HG03159 (cell line): ENCODE results near the gene PHLDB1.
"Not testable (repeated sequence)": the region's sequence is repeated elsewhere in the genome, so short reads cannot be mapped to it uniquely, and the experiment has no call there.

ENCODE experiments used
- ATAC-seq: cut with Tn5 transposase; IDR thresholded peaks from one replicate; pipeline ENCODE4 v1.9.1; 2021; ENCODE audit warnings: mild to moderate bottlenecking, moderate library complexity; ENCODE audit not compliant: unreplicated experiment

Gene PHLDB1

DNA sequence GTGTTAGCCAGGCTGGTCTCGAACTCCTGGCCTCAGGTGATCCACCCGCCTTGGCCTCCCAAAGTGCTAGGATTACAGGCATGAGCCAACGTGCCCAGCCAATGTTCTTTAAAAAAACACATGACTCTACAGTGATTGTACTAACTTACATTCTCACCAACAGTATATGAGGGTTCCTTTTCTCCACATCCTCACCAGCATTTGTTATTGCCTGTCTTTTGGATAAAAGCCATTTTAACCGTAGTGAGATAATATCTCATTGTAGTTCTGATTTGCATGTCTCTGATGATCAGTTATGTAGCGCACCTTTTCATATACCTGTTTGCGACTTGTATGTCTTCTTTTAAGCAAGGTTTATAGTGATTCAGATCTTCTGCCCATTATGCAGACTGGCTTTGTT is 75.5 kb downstream of the PHLDB1 start:
- ATAC-seq = not testable (repeated sequence)

DNA sequence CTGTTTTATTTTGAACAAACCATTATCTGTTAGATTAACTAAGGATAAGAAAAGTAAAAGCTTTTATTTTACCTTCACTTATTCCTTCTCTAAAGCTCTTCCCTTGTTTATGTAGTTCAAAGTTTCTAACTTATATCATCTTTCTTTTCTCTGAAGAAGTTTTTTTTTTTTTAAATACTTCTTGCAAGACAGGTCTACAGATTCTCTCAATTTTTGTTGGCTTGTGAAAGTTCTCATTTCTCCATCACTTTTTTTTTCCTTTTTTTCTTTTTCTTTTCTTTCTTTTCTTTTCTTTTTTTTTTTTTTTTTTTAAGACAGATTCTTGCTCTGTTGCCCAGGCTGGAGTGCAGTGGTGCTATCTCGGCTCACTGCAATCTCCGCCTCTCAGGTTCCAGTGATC is 76.8 kb downstream of the PHLDB1 start:
- no peak for ATAC-seq

DNA sequence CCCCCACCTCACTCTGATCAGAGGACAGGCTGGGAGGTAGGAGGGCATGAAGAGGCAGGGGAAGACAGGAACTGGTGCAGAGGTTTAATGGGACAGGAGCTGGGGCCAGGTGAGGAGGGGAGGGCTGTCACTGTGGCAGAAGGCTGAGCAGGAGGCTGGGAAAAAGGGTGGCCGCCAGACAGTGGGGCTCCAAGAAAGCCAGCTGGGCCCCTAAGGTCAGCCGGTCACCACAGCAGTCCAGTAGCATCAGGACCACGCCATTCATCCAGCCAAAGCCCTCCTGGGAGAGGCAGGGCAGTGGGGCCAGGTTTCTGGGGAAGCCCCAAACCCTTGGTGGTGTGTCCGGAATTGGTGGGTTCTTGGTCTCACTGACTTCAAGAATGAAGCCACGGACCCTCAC is 80.5 kb downstream of the PHLDB1 start:
- ATAC-seq = no peak

DNA sequence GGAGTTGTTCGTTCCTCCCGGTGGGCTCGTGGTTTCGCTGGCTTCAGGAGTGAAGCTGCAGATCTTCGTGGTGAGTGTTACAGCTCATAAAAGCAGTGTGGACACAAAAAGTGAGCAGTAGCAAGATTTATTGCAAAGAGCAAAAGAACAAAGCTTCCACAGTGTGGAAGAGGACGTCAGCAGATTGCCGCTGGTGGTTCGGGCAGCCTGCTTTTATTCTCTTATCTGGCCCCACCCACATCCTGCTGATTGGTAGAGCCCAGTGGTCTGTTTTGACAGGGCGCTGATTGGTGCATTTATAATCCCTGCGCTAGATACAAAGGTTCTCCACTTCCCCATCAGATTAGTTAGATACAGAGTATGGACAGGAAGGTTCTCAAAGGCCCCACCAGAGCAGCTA is 80.9 kb downstream of the PHLDB1 start:
- not testable (repeated sequence) for ATAC-seq

DNA sequence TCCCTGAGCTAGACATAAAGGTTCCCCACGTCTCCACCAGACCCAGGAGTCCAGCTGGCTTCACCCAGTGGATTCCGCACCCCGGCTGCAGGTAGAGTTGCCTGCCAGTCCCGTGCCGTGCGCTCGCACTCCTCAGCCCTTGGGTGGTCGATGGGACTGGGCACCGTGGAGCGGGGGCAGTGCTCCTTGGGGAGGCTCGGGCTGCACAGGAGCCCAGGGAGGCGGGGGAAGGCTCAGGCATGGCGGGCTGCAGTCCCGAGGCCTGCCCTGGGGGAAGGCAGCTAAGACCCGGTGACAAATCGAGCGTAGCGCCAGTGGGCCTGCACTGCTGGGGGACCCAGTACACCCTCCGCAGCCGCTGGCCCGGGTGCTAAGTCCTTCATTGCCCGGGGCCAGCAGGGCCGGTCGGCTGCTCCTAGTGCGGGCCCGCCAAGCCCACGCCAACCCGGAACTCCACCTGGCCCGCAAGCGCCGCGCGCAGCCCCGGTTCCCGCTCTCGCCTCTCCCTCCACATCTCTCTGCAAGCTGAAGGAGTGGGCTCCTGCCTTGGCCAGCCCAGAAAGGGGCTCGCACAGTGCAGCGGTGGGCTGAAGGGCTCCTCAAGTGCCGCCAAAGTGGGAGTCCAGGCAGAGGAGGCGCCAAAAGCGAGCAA is 81.6 kb downstream of the PHLDB1 start:
- no peak for ATAC-seq

DNA sequence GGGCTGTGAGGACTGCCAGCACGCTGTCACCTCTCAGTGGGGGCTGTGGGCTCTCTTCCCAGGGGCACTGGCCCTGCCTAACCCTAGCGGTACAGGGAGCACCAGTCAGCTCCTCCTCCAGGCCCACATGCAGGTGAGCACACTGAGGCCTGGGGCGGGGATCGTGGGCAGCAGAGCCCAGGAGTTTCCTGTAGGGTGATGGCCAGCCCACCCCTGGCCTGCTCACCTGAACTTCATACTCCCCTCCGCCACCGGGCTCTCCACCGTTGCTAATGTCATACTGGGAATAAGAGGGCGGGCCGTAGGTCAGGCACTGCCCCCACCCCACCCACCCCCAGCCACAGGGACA is 82.1 kb downstream of the PHLDB1 start:
- ATAC-seq = peak; percentile 8

DNA sequence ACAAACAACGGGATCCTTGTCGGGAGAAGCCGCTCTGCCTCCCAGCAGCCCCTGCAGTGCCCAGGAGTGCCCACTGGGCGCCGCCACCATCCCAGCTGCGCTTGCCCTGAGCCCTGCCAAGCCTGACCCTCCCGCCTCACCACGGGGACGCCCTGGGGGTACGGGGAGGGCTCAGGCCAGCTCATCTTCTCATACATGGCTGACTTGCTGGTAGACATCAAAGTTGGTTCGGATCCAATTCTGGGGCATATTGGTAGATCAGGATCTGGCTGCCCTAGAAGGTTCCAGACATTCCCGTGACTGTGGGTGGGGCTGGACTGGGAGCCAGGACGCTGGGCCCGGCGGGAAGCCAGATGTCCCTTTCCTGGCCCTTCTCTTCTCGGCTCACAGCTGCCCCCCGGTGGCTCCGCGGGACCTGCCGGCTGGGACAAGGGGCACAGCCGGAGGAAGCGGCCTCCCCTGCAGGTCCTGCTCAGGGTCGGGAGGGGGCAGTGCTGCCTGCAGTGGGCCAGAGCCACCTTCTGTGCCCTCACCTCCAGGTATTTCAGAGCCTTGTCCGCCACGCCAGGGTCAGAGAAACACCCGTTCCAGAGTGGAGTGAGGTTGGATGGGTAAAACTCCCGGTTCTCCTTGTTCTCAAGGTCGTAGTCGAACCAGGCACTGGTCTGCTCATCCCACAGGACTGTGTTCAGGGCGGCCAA is 82.6 kb downstream of the PHLDB1 start:
- peak; percentile 69 for ATAC-seq

DNA sequence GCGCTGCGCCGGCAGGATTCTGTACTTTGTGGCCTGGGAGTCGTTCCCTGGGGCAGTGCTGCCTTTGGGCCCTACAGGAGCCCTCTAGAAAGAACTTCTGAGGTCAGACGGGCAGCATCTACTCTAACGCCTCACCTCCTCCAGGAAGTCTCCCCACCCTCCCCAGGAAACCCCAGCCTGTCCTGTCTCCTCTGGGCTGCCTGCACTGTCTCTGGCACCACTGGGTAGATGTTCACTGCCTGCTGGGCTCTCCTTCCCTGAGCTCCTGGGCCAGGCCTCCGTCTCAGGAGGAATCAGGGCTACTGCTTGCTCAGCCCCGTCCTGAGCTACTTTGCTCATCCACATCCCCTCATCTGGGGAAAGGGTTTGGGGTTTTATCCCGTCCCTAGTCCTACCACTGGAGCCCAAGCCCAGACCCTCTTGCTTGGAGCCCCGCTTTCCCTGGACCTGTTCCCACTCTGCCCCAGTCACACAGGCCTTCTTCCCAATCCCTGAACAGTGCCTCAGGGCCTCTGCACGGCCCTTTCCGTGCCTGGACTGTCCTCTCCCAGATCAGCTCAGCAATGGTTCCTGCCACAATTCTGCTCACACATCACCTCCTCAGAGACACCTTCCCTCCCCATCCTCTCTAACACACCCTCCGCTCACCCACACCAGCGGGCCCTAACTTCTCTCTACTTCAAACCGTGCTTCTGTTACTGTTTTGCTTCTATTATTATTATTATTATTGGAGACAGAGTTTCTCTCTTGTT is 83.3 kb downstream of the PHLDB1 start:
- ATAC-seq = no peak

DNA sequence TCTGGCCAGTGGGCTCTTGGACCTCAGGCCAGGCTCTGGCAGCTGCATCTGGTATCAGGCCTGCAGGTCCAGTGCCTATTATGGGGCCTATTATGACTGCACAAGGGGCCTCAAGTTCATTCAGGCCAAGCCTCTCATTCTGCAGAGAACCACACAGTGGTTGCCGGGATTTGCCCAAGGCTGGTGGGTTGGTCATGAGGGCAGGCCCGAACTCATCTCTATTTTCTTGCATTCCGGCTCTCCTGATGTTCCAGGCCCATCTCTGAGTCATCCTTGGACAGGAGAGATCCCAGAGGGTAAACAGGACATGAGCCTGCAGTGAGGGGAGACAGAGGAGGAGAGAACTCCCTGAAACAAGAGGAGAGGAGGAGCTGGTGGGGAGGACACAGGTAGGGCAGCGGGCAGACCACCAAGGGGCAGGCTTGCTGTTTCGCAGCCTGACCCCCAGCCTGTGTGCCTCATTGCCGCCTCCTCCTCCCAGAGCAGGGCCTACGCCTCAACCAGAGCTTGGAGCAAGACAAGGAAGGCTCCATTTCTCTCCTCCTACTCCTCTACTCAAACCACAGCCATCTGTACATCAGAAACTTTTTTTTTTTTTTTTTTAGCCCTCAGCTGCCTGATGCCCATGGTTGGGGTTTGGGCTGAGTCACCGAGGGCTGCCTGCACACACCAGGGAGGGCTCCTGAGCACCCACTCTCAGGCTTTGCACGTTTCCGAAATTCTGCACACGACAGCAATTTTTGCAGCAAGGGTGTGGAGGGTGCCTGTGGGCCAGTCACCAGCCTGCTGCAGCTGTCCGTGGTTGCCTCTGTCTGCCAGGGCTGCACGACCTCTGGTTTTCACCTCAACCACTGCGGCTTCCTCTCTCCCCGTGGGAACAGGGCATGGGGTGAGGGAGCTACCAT is 84.8 kb downstream of the PHLDB1 start:
- ATAC-seq = no peak

DNA sequence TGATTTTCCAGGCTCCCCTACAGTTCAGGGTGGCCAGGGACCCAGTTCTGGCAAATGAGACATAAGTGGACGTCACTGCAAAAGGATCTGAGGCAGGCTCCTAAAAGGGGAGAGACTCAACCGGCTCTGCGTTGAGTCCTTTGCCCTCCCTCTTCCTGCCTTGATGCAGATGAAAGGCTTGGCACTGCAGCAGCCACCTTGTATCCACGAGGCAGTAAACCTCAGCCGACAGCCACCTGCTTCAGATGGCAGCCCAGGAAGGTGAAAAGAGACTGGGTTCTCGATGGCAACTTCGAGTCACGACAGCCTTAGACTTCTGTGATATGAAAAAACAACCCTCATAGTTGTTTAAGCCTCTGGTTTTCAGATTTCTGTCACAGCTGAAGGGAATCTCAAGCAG is 86.8 kb downstream of the PHLDB1 start:
- no peak for ATAC-seq

DNA sequence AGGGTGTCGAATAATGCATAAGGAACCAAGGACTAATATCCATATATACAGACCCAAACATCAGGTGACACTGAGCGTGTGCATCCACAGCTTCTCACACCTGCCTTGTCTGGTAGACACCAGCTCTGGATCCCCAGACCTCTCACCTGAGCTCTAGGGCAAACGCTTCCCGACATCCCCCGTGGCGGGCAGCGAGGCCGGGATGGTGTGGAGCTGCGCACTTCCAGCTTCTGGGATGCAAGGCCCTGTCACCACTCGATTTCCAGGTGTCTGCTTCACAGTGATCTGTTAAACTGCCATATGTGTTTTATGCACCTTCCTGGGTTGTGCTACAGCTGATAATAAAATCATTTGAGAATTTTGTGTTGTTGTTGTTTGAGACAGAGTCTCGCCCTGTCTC is 87.4 kb downstream of the PHLDB1 start:
- no peak for ATAC-seq

DNA sequence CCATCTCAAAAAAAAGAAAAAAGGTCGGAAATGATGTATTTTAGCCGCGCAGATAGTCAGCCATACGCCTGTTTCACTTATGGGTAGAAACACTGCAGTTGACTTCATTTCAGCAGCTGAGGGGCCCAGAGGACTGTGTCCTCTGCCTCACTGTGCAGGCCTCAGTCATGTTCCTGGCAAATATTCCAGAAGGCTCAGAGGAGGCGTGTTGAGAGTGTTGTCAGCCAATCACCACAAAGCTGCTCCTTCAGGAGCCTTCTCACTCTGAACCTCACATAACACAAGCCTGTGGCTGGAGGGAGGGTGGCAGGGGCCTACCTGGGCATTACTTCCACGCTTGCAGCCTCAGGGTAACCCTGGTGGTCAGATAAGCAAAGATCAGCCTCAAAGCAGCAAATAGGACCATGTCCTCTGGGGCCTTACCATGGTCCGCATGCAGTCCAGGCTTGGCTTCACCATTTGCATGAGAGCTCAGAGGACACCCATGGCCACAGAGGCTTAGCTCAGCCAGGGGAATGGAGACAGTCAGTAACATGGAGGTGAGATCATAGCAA is 89.3 kb downstream of the PHLDB1 start:
- ATAC-seq = no peak

DNA sequence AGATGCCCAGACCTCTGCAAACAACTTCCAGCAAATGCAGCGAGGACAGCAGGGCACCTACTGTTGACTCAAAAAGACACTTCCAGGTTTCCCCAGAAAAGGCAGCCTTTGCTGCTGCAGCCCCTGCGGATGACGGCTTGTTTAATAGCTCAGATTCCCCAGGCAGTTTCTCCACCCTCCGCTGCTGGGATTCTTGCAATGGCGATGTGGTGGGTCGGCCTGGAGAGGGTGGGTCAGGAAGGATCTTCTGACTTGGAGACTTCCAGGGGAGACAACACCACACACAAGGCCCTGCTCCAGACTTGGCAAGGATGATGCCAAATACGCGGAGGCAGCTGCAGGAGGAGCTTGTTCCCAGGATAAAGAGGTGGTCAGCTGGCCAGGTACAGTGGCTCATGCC is 89.9 kb downstream of the PHLDB1 start:
- ATAC-seq = no peak

DNA sequence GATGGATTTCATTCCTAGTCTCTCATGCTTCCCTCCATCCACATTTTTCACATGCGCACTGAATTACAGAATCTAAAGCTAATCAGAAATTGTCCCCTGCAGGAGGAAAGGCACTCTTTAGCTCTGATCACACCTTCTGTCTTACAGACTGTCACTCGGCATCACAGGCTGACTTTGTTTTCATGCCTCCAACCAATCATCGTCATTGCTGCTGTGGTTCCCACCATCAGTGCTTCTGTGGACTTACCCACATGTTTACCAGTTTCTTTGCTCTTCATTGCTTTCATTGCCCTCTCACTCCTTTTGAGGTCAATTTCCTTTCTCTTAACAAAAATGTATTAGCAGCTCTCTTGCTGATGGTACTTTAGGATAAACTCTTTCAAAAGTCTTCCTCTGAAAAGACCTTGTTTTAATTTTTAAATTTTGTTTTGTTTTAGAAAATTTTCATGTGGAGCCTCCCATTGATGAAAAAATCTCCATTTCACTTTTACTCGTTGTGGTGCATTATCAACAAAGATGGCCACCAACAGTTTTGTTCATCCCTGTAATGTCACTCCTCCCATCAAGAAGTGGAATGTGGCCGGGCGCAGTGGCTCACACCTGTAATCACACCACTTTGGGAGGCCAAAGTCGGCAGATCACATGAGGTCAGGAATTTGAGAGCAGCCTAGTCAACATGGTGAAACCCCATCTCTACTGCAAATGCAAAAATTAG is 92.2 kb downstream of the PHLDB1 start:
- ATAC-seq = no peak

DNA sequence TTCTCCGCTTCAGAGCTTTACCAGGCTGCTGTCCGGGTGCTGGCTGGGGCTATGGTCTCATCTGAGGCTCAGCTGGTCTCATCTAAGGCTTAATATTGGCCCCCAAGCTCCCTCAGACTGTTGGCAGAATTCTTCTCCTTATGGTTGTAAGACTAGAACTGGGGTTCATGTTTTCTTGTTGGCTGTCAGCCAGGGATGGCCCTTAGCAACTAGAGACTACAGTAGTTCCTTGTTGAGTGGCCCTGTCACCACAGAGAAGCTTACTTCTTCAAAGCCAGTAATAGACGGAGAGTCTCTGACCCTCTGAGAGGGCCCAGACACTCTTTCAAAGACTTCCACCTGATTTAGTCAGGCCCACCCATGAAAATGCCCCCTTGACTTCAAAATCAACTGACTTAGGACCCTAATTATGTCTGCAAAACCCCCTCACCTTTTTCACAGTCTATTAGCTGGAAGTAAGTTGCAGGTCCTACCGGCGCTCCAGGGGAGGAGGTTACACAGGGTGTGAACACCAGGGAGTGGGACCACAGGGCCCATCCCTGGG is 96.2 kb downstream of the PHLDB1 start:
- ATAC-seq = no peak

DNA sequence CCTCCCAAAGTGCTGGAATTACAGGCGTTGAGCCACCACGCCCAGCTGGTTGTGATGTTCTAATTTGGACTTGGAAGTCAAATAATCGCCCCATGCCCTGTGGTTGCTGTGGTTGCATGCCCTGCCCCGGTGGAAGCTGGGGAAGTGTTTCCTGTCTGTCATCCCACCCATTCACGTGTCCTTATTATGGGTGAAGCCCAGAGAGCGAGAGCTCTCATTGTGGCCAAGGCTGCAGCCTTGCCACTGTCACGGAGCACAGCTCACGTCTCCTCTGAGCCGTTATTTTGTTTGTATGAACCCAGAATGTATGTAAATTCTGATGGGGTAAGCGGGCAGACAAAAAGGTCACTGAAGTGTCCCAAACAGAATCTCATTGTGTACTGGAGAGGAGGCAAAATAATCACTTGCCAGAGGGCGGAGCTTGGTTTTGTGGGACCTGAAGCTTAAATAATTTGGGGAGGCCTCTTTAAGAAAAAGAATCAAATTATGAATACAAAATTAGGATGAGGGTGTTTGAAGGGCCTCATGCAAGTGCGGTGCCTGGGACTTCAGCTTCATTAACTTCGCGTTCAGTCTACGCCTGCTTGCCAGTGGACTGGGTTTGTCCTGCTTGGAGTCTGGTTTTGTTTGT is 97.8 kb downstream of the PHLDB1 start:
- no peak for ATAC-seq

DNA sequence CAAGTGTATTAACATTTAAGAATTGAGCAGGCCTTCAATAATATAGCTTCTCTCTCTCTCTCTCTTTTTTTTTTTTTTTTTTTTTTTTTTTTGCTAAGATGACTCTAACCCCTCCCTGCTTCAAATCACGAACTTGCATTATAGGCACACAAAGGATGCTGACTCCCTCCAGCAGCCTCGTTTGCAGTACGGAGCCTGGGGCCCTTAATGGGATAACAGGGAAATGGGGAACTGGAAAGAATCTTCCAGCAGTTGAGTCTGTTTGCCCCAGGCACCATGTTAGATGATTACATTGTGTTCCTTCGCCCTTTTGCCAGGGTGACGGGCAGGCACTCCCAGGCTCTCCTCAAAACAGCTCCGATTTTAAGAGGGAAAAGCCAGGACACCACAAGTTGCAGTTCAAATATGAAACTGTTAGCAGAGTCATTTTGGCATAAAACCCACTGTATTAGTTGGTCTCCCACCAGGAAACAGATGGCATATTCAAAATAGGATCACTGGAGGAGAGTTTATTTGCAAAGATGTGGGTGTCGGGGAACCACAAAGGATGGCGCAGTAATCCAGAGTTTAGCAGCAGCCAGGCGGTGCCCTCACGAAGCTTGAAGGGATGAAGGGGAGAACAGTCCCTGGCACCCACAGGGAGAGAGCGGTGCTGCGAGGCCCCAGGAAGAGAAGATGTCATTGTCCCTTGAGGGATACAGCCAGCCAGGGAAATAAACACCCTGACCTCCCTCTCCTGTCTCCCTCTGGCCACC is 98.6 kb downstream of the PHLDB1 start:
- ATAC-seq = no peak

DNA sequence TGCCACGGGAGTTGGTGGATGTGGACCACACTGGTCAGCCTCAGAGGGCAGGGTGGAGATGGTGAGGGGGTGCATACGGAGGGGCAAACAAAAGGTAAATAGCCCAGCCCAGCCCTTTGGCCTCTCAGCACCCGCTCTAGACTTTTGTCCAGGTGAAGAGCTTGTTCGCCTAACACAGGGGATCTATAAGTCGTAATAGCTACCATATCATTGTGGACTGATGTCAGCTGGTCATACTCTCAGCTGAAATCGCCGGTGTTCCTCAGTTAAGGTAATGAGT is 99.1 kb downstream of the PHLDB1 start:
- no peak for ATAC-seq
